ENCODE measurements around the gene SLC8A3.

Gene SLC8A3

DNA sequence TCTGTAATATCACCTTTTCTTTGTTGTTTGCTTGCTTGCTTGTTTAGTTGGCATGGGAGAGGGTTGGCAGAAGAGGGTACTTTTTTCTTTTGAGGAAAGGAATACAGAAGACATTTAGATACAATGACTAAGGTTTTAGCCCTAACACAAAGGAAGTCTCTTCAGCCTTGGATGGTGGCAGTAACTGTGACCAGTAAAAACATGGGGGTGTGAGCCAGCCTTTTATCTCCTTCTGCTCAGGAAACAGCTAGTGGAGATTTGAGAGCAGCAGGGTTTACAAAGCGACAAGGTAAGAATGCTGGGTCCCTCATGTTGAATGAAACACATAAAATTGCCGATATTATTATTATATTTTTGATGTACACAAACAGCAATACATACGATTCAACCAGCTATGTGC is 40.4 kb downstream of the SLC8A3 start:
- TF ChIP-seq CTCF (IDR thresholded peaks at IDR 0.05; ENCODE audit: control insufficient read depth, insufficient read depth, low read depth, low read length, missing control alignments): no peak

DNA sequence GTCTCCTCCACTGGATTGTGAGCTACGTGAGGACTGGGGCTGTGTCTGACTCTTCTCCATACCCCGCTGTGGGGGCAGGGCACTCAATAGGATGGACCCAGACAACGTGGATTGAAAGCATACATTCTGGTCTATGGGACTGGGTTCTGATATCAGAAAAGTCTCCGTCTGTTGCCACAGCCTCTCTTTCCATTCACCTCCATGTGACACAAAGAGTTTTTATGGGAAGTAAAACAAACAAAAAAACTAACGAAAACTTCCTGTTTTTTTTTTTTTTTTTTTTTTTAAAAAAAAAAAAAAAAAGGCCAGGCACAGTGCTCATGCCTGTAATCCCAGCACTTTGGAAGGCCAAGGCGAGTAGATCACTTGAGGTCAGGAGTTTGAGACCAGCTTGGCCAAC is 44.7 kb downstream of the SLC8A3 start:
- no peak overlapping the region for H3K4me3 ChIP-seq (ENCODE audit: control insufficient read depth, low read depth, low read length)
- DNase-seq (ENCODE audit: low read depth): no peak

More for the DNA sequence above, 40.4 kb downstream of the SLC8A3 start:
- no peak overlapping the region for H3K4me3 ChIP-seq (ENCODE audit: control insufficient read depth, low read depth, low read length)
- no peak for DNase-seq (ENCODE audit: low read depth)

GRCh38 chr14:70143306-70143705 is 45.4 kb downstream of the SLC8A3 start:
- no peak for DNase-seq (ENCODE audit: low read depth)
- H3K4me3 ChIP-seq (ENCODE audit: control insufficient read depth, low read depth, low read length): no peak overlapping the region
- TF ChIP-seq CTCF (IDR thresholded peaks at IDR 0.05; ENCODE audit: control insufficient read depth, insufficient read depth, low read depth, low read length, missing control alignments): no peak

More for the DNA sequence above, 44.7 kb downstream of the SLC8A3 start:
- no peak for TF ChIP-seq CTCF (IDR thresholded peaks at IDR 0.05; ENCODE audit: control insufficient read depth, insufficient read depth, low read depth, low read length, missing control alignments)

DNA sequence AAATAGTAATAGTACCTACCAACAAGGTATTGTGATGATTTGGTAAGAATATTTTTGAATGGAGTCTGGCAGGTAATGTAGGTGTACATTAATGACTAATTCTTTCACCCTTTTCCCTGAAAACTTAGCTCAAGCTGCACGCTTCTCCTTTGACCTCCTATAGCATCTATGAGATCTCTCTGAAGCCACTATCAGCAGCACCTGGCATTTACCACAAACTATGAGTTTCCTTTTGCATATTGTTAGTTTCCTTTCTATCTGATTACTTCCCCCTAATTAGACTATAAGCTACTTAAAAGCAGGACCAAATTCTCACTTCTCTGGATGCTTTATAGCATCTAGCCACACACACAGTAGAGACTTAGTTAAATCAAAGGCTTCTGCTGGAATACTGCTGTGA is 48.1 kb downstream of the SLC8A3 start:
- no peak for DNase-seq (ENCODE audit: low read depth)
- TF ChIP-seq CTCF (IDR thresholded peaks at IDR 0.05; ENCODE audit: control insufficient read depth, insufficient read depth, low read depth, low read length, missing control alignments): no peak
- H3K4me3 ChIP-seq (ENCODE audit: control insufficient read depth, low read depth, low read length): no peak overlapping the region

GRCh38 chr14:70139384-70139783 is 49.4 kb downstream of the SLC8A3 start:
- no peak overlapping the region for H3K4me3 ChIP-seq (ENCODE audit: control insufficient read depth, low read depth, low read length)
- no peak for TF ChIP-seq CTCF (IDR thresholded peaks at IDR 0.05; ENCODE audit: control insufficient read depth, insufficient read depth, low read depth, low read length, missing control alignments)
- no peak for DNase-seq (ENCODE audit: low read depth)

DNA sequence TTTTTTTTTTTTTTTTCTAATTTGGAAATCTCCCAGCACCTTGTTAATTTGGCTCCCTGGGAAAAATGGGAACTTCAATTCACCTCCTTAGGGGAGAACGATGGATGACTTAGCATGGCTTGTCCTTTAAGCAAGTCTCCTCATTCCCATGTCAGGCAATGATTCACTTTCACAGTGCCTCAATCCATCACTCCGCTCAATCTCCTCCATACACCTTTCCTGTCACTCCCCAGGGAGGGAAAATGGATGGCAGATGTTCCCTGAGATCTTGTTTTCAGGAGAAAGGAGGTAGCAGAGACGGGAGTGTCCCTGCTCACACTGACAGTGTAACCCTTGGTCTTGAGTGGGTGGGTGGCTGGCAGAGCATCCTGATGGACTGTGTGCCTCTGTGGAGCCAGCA is 51.0 kb downstream of the SLC8A3 start:
- no peak overlapping the region for H3K4me3 ChIP-seq (ENCODE audit: control insufficient read depth, low read depth, low read length)
- no peak for DNase-seq (ENCODE audit: low read depth)
- TF ChIP-seq CTCF (IDR thresholded peaks at IDR 0.05; ENCODE audit: control insufficient read depth, insufficient read depth, low read depth, low read length, missing control alignments): no peak

DNA sequence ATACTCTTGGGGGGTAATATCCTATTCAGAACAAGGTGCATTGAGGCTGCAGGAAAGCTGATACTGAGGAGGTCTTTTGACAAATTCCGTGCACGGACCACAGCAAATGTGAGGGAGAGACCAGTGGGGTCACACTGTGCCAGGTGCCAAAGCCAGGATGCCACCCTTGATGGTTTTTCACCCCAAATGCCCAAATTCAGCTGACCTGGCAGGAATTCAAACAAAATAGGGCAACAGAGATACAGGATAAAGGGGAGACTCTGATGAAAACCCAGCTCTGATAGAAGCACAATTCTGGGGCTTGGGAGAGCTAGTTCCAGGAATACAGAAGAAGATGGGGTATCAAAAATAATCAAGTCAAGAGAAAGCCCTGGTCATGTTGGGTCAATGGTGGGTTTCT is 55.3 kb downstream of the SLC8A3 start:
- TF ChIP-seq CTCF (IDR thresholded peaks at IDR 0.05; ENCODE audit: control insufficient read depth, insufficient read depth, low read depth, low read length, missing control alignments): no peak
- H3K4me3 ChIP-seq (ENCODE audit: control insufficient read depth, low read depth, low read length): no peak overlapping the region
- no peak for DNase-seq (ENCODE audit: low read depth)
